H1 (cell line): ENCODE data around the gene OTUD1. TPM values are rescaled to one million over a fixed set of nuclear protein-coding genes. Genes with fewer than 3 reads are reported as not detected.

Experiments
- CTCF ChIA-PET: fragments of 300-600 bp; sonication (Branson Sonifier 250); formaldehyde crosslinking; loops from one replicate; lab custom pipeline; 2021; ENCODE audit not compliant: partially characterized antibody; lab: Charles Lee
- POLR2A ChIA-PET: fragments of 300-600 bp; sonication (Branson Sonifier 250); formaldehyde crosslinking; loops from one replicate; lab custom pipeline; 2021; ENCODE audit warnings: inconsistent platforms; ENCODE audit not compliant: partially characterized antibody; lab: Charles Lee
- DNase-seq, 2 experiments: peaks; one replicate each; pipeline versions ENCODE4 v3.0.0 to v3.0.0-alpha.2; 2010 to 2022; ENCODE audit warnings: low spot score in 2 of 2, low read depth in 1 of 2, mixed read lengths in 1 of 2
- FAIRE-seq: peaks from 2 replicates; lab custom pipeline; 2011; peaks lifted over from hg19 to GRCh38; lab: Jason Lieb, UNC
- H2AFZ ChIP-seq: 2 replicates; pipeline ENCODE4 v1.8.1; 2012; ENCODE audit warnings: low read length, inconsistent platforms
- H2AK5ac ChIP-seq: 2 replicates; pipeline ENCODE4 v1.6.1; 2013; ENCODE audit warnings: low read depth, low read length
- H2BK120ac ChIP-seq: replicated peaks from 2 replicates; pipeline ENCODE3; 2013; ENCODE audit warnings: low read depth, low read length, inconsistent platforms
- H2BK12ac ChIP-seq: 2 replicates; pipeline ENCODE4 v1.6.1; 2013; ENCODE audit warnings: low read depth, low read length
- H2BK15ac ChIP-seq: 2 replicates; pipeline ENCODE4 v1.6.1; 2013; ENCODE audit warnings: low read length
- H2BK20ac ChIP-seq: 2 replicates; pipeline ENCODE4 v1.6.1; 2013; ENCODE audit warnings: low read length
- H2BK5ac ChIP-seq: 2 replicates; pipeline ENCODE4 v1.6.1; 2013; ENCODE audit warnings: low read depth, low read length
- H3K14ac ChIP-seq: 2 replicates; pipeline ENCODE4 v1.6.1; 2013; ENCODE audit warnings: inconsistent platforms; ENCODE audit not compliant: insufficient read length
- H3K18ac ChIP-seq: 2 replicates; pipeline ENCODE4 v1.6.1; 2013; ENCODE audit warnings: low read length; ENCODE audit errors: extremely low read depth
- H3K23ac ChIP-seq: 2 replicates; pipeline ENCODE4 v1.6.1; 2013; ENCODE audit warnings: inconsistent platforms; ENCODE audit not compliant: insufficient read length
- H3K23me2 ChIP-seq: 2 replicates; pipeline ENCODE4 v1.6.1; 2013; ENCODE audit warnings: low read depth, low read length
- H3K27ac ChIP-seq: 2 replicates; pipeline ENCODE4 v1.6.1; 2011; ENCODE audit warnings: low read depth, low read length, inconsistent platforms
- H3K27me3 ChIP-seq, 4 experiments: replicated peaks in 1 of 4; 1 replicate in 1 of 4; 2 replicates in 3 of 4; pipeline versions ENCODE4 v1.6.1 to v1.8.1; 2011 to 2013; ENCODE audit warnings: low read length in 3 of 4, mild to moderate bottlenecking in 3 of 4, inconsistent platforms in 2 of 4, mixed read lengths in 2 of 4, moderate library complexity in 1 of 4; ENCODE audit not compliant: control insufficient read depth in 3 of 4, insufficient read depth in 3 of 4; ENCODE audit errors: extremely low read depth in 1 of 4
- H3K36me3 ChIP-seq, 4 experiments: 2 replicates each; pipeline versions ENCODE4 v1.6.1 to v1.8.1; 2011 to 2013; ENCODE audit warnings: mild to moderate bottlenecking in 4 of 4, low read length in 3 of 4, moderate library complexity in 2 of 4, control low read depth in 1 of 4, inconsistent platforms in 1 of 4; ENCODE audit not compliant: insufficient read depth in 4 of 4, control insufficient read depth in 2 of 4
- H3K4ac ChIP-seq: replicated peaks from 2 replicates; pipeline ENCODE3; 2013; ENCODE audit warnings: low read length, low read depth, mixed read lengths, inconsistent platforms; ENCODE audit not compliant: insufficient read length
- H3K4me1 ChIP-seq, 4 experiments: replicated peaks in 1 of 4; 1 replicate in 1 of 4; 2 replicates in 3 of 4; pipeline versions ENCODE4 v1.6.1 to v1.8.1; 2011 to 2013; ENCODE audit warnings: low read length in 3 of 4, inconsistent platforms in 2 of 4, mixed read lengths in 1 of 4; ENCODE audit not compliant: insufficient read depth in 4 of 4, control insufficient read depth in 3 of 4
- H3K4me2 ChIP-seq, 2 experiments: 2 replicates each; pipeline versions ENCODE4 v1.6.1 to v1.8.1; 2011 to 2013; ENCODE audit warnings: low read depth in 2 of 2, low read length in 2 of 2, control low read depth in 1 of 2, inconsistent platforms in 1 of 2, mild to moderate bottlenecking in 1 of 2; ENCODE audit not compliant: insufficient read depth in 1 of 2
- H3K4me3 ChIP-seq, 4 experiments: fragments of 200-600, 300-600 bp in 1 of 4; sonication (generic), shearing (Covaris generic), sonication (Bioruptor Twin) in 1 of 4; 2 replicates each; pipeline versions ENCODE4 v1.5.1 to v1.8.1; 2011 to 2016; ENCODE audit warnings: low read length in 4 of 4, low read depth in 3 of 4, control low read depth in 2 of 4, inconsistent platforms in 2 of 4, mild to moderate bottlenecking in 2 of 4, mixed read lengths in 1 of 4, moderate library complexity in 1 of 4; ENCODE audit not compliant: insufficient read depth in 2 of 4; ENCODE audit errors: extremely low read depth in 1 of 4
- H3K56ac ChIP-seq: replicated peaks from 2 replicates; pipeline ENCODE3; 2013; ENCODE audit warnings: low read depth, mild to moderate bottlenecking, mixed read lengths, low read length, inconsistent platforms; ENCODE audit not compliant: insufficient read length
- H3K79me1 ChIP-seq: 2 replicates; pipeline ENCODE4 v1.6.1; 2013; ENCODE audit warnings: low read depth, low read length, control low read depth
- H3K79me2 ChIP-seq, 2 experiments: 2 replicates each; pipeline versions ENCODE4 v1.6.1 to v1.8.1; 2012 to 2013; ENCODE audit warnings: low read length in 2 of 2, mild to moderate bottlenecking in 2 of 2, inconsistent platforms in 1 of 2; ENCODE audit not compliant: insufficient read depth in 2 of 2, control insufficient read depth in 1 of 2
- H3K9ac ChIP-seq, 4 experiments: replicated peaks in 1 of 4; 1 replicate in 1 of 4; 2 replicates in 3 of 4; pipeline versions ENCODE4 v1.6.1 to v1.8.1; 2011 to 2013; ENCODE audit warnings: low read depth in 3 of 4, low read length in 3 of 4, control low read depth in 2 of 4, mild to moderate bottlenecking in 2 of 4, moderate library complexity in 2 of 4, inconsistent platforms in 1 of 4; ENCODE audit errors: extremely low read depth in 1 of 4
- H3K9me3 ChIP-seq, 2 experiments: 2 replicates each; pipeline versions ENCODE4 v1.6.1 to v1.8.1; 2012 to 2013; ENCODE audit warnings: mild to moderate bottlenecking in 2 of 2, moderate library complexity in 2 of 2, control low read depth in 1 of 2, inconsistent platforms in 1 of 2, low read depth in 1 of 2, low read length in 1 of 2, mixed read lengths in 1 of 2; ENCODE audit not compliant: insufficient read depth in 2 of 2
- H4K20me1 ChIP-seq, 2 experiments: replicated peaks in 1 of 2; 2 replicates each; pipeline versions ENCODE3 to v1.8.1; 2011 to 2013; ENCODE audit warnings: inconsistent platforms in 2 of 2, low read length in 2 of 2, mild to moderate bottlenecking in 1 of 2; ENCODE audit not compliant: insufficient read depth in 2 of 2, control insufficient read depth in 1 of 2
- H4K5ac ChIP-seq: 2 replicates; pipeline ENCODE4 v1.6.1; 2013; ENCODE audit warnings: low read length, low read depth, mixed read lengths, inconsistent platforms; ENCODE audit not compliant: insufficient read length
- H4K8ac ChIP-seq: 2 replicates; pipeline ENCODE4 v1.8.0; 2013; ENCODE audit warnings: mild to moderate bottlenecking, moderate library complexity, low read length, inconsistent platforms; ENCODE audit not compliant: insufficient read depth; ENCODE audit errors: extremely low read depth
- H4K91ac ChIP-seq: replicated peaks from 2 replicates; pipeline ENCODE3; 2013; ENCODE audit warnings: low read length, mixed read lengths, inconsistent platforms; ENCODE audit not compliant: insufficient read length
- CHD1 ChIP-seq: IDR thresholded peaks from 2 replicates; pipeline ENCODE4 v1.6.1; 2012; ENCODE audit warnings: low read depth, low read length, improper control_type of control experiment
- FOSL1 ChIP-seq: IDR thresholded peaks from 2 replicates; pipeline ENCODE4 v1.6.1; 2011; ENCODE audit warnings: mild to moderate bottlenecking, low read depth, low read length, moderate library complexity; ENCODE audit not compliant: insufficient read depth
- HDAC2 ChIP-seq, 2 experiments: fragments of 300-600 bp in 1 of 2; sonication (generic) in 1 of 2; IDR thresholded peaks; 2 replicates each; pipeline ENCODE4 v1.6.1; 2011 to 2012; ENCODE audit warnings: low read depth in 2 of 2, low read length in 2 of 2, mild to moderate bottlenecking in 2 of 2, moderate library complexity in 2 of 2, borderline replicate concordance in 1 of 2, inconsistent platforms in 1 of 2
- NRF1 ChIP-seq: IDR thresholded peaks from 2 replicates; pipeline ENCODE4 v1.6.1; 2011; ENCODE audit warnings: mild to moderate bottlenecking, low read depth, low read length, improper control_type of control experiment
- PHF8 ChIP-seq: fragments of 200-600 bp; sonication (generic); conservative IDR thresholded peaks from 2 replicates; pipeline ENCODE4 v1.7.1; 2012; ENCODE audit warnings: low read depth, mild to moderate bottlenecking, inconsistent platforms, low read length, moderate library complexity
- RFX5 ChIP-seq: IDR thresholded peaks from 2 replicates; pipeline ENCODE4 v1.6.1; 2011; ENCODE audit warnings: low read depth, low read length, improper control_type of control experiment, borderline replicate concordance
- SP4 ChIP-seq: IDR thresholded peaks from 2 replicates; pipeline ENCODE4 v1.6.1; 2012; ENCODE audit warnings: low read length, inconsistent platforms
- ZNF274 ChIP-seq: IDR thresholded peaks from 2 replicates; pipeline ENCODE4 v1.7.0; 2012; ENCODE audit warnings: low read length, borderline replicate concordance; ENCODE audit errors: extremely low read depth
- WGBS, 2 experiments: shearing (Covaris generic) in 1 of 2; methylation state at CpG; one replicate each; pipeline versions ENCODE4 v1.1.6 to v1.1.7; 2013 to 2015; ENCODE audit warnings: low lambda C conversion rate in 2 of 2, mixed read lengths in 2 of 2, inconsistent platforms in 1 of 2, low coverage in 1 of 2, missing lambda C conversion rate in 1 of 2; ENCODE audit not compliant: insufficient replicate concordance in 2 of 2, insufficient coverage in 1 of 2, insufficient read length in 1 of 2; ENCODE audit errors: extremely low coverage in 1 of 2, missing lambda C conversion rate in 1 of 2; 5-methylcytosine and 5-hydroxymethylcytosine counted together
- polyA plus RNA-seq, 7 experiments: library from polyadenylated mRNA; depleted of rRNA in 3 of 7; stranded (reverse) in 5 of 7; unstranded in 2 of 7; fragments of >200 nt in 5 of 7; fragments of 200-250 nt in 2 of 7; gene quantifications; 1 replicate in 5 of 7; 2 replicates in 1 of 7; 4 replicates in 1 of 7; pipeline versions ENCODE4 v1.2.1 to v1.2.3, GENCODE V29; 2011 to 2013; ENCODE audit warnings: missing spikeins in 2 of 7, mixed read lengths in 2 of 7
- total RNA-seq: library from RNA; stranded (reverse); fragmentation: NEBNext Ultra II Directional; extraction: Animal tissue kit (Norgen Biotek cat#: 25700); gene quantifications from 2 replicates; pipeline ENCODE4 v1.2.1, GENCODE V29; 2021

Gene OTUD1
- total and polyA plus RNA-seq, 2 of the 8 experiments (the other 6 are each of a cell fraction or from before 2014, with no cell fraction given) = 1.3 to 7.1 TPM

GRCh38 chr10:23441251-23441650 is 2.4 kb downstream of the OTUD1 start:
- Histone ChIP-seq H2AFZ (no peak overlapping the region), H3K4ac (no peak overlapping the region), H3K79me2 (peaks cover 0 to 20% of the 10 kb centered on the region in 2 experiments; a peak in 2 of 4 replicates), H3K4me3 (peak overlapping the region in 1 of 4 experiments; percentile 81; a peak in 2 of 8 replicates), H4K5ac (no peak overlapping the region), H2BK120ac (no peak overlapping the region), H3K27me3 (peaks cover 0 to 3% (median 0%) of the 10 kb centered on the region in 4 experiments; a peak in 1 of 7 replicates), H2BK20ac (no peak overlapping the region), H3K56ac (no peak overlapping the region), H3K9ac (no peak overlapping the region), H2BK15ac (no peak overlapping the region), H3K23me2 (peaks cover 9% of the 10 kb centered on the region; the same call in 1 of the 2 replicates), H4K20me1 (peaks cover 2 to 3% of the 10 kb centered on the region in 2 experiments), H3K36me3 (no peaks in the 10 kb centered on the region), H3K9me3 (no peaks in the 10 kb centered on the region), H2AK5ac (no peak overlapping the region), H4K91ac (no peak overlapping the region), H3K14ac (no peak overlapping the region), H3K27ac (no peak overlapping the region), H3K79me1 (no peaks in the 10 kb centered on the region), H4K8ac (no peak overlapping the region), H3K18ac (no peak overlapping the region), H3K4me2 (peak overlapping the region; percentile 83 to 91; a peak in 2 of 4 replicates), H3K23ac (no peak overlapping the region), H2BK12ac (no peak overlapping the region), H2BK5ac (no peak overlapping the region), H3K4me1 (peaks cover 0 to 6% (median 3%) of the 10 kb centered on the region in 4 experiments; a peak in 5 of 7 replicates)
- POLR2A ChIA-PET = no interaction called here
- no peak for FAIRE-seq
- CTCF ChIA-PET = interaction anchor here (1.2 to 1.4 kb wide), 2 partner anchors 9 to 37 kb away, joined by 3 read pairs; no protein-coding TSS in a partner anchor
- DNase-seq = no peak
- WGBS, 2 experiments = 91 to 100% methylated on average over 1 to 3 of the region's 3 CpGs
- TF ChIP-seq SP4 = no peak
- no peak for TF ChIP-seq FOSL1
- no peak for TF ChIP-seq PHF8
- TF ChIP-seq HDAC2 (IDR thresholded peaks at IDR 0.05; ENCODE audit: borderline replicate concordance in 1 of 2, low read depth in 2 of 2, low read length in 2 of 2) = no peak
- no peak for TF ChIP-seq NRF1
- TF ChIP-seq CHD1 = no peak
- TF ChIP-seq ZNF274 = no peak
- no peak for TF ChIP-seq RFX5
